K562 (cell line): ENCODE data around the gene COQ9. TPM values are rescaled to one million over a fixed set of nuclear protein-coding genes. Genes with fewer than 3 reads are reported as not detected.

Experiments used
- ATF1 ChIP-seq, 2 experiments: fragments of 450-650 bp in 1 of 2; IDR thresholded peaks; 2 replicates each; pipeline ENCODE4 v1.6.1; 2016; ENCODE audit warnings: missing compliant biosample characterization in 1 of 2, missing genetic modification characterization in 1 of 2
- BRD4 ChIP-seq: fragments of 200-600 bp; sonication (generic); IDR thresholded peaks from 2 replicates; pipeline ENCODE4 v1.6.1; 2017; ENCODE audit warnings: inconsistent platforms
- EP300 ChIP-seq: IDR thresholded peaks from 2 replicates; pipeline ENCODE4 v1.6.1; 2012; ENCODE audit warnings: low read length, improper control_type of control experiment
- EWSR1 ChIP-seq: fragments of 450-650 bp; IDR thresholded peaks from 2 replicates; pipeline ENCODE4 v1.6.1; 2018; ENCODE audit warnings: borderline replicate concordance, mild to moderate bottlenecking, low read depth, moderate library complexity; ENCODE audit not compliant: partially characterized antibody
- GTF2A2 ChIP-seq: IDR thresholded peaks from 2 replicates; pipeline ENCODE4 v1.6.1; 2016; ENCODE audit warnings: mild to moderate bottlenecking, missing genetic modification characterization, missing compliant biosample characterization
- KDM2B ChIP-seq: fragments of 250-450 bp; sonication (Bioruptor Pico); IDR thresholded peaks from 2 replicates; pipeline ENCODE4 v1.8.0; 2021; ENCODE audit warnings: mild to moderate bottlenecking, moderate library complexity
- NELFE ChIP-seq: IDR thresholded peaks from 2 replicates; pipeline ENCODE4 v1.6.1; 2011; ENCODE audit warnings: mild to moderate bottlenecking; ENCODE audit not compliant: insufficient read depth, insufficient read length
- ZBTB7A ChIP-seq: IDR thresholded peaks from 2 replicates; pipeline ENCODE4 v1.6.1; 2011; ENCODE audit warnings: low read depth, mild to moderate bottlenecking, low read length, moderate library complexity, borderline replicate concordance; ENCODE audit not compliant: control insufficient read depth
- ZNF197 ChIP-seq: fragments of 200-800 bp; sonication (Bioruptor generic); IDR thresholded peaks from 2 replicates; pipeline ENCODE4 v1.6.1; 2016; ENCODE audit warnings: low read depth, missing genetic modification characterization, missing compliant biosample characterization
- ZNF57 ChIP-seq: fragments of 450-650 bp; formaldehyde crosslinking; IDR thresholded peaks from 2 replicates; pipeline ENCODE4 v1.4.0; 2020; ENCODE audit warnings: mild to moderate bottlenecking, moderate library complexity
- polyA plus RNA-seq, 8 experiments: library from polyadenylated mRNA; depleted of rRNA in 4 of 8; stranded (reverse) in 5 of 8; unstranded in 3 of 8; fragments of >200 nt; fragmentation: Nextera tagmentation in 2 of 8; fragmentation: Illumina TruSeq in 1 of 8; extraction: Ambion mirVana in 2 of 8; extraction: Trizol in 1 of 8; gene quantifications; 2 replicates each; pipeline versions ENCODE4 v1.2.1 to v1.2.3, GENCODE V29; 2011 to 2014; ENCODE audit warnings: inconsistent platforms in 1 of 8, missing spikeins in 1 of 8
- total RNA-seq, 7 experiments: library from RNA; depleted of rRNA in 6 of 7; stranded (reverse); fragments of >200 nt in 6 of 7; fragmentation: Illumina TruSeq in 2 of 7; extraction: Trizol in 2 of 7; gene quantifications; 2 replicates each; pipeline versions ENCODE4 v1.2.1 to v1.2.3, GENCODE V29; 2011 to 2021; ENCODE audit warnings: low replicate concordance in 1 of 7
- TF ChIP-seq, protein P1 (sequence below), 2 experiments: fragments of 450-650 bp in 1 of 2; IDR thresholded peaks; 2 replicates each; pipeline ENCODE4 v1.6.1; 2011 to 2017; ENCODE audit warnings: low read depth in 2 of 2, antibody characterized with exemption in 1 of 2, borderline replicate concordance in 1 of 2, low read length in 1 of 2, mild to moderate bottlenecking in 1 of 2, mixed read lengths in 1 of 2; ENCODE audit not compliant: control insufficient read depth in 1 of 2
- TF ChIP-seq, protein P2 (sequence below), 2 experiments: IDR thresholded peaks; 2 replicates each; pipeline ENCODE4 v1.6.1; 2011; ENCODE audit warnings: borderline replicate concordance in 1 of 2, control low read depth in 1 of 2, low read depth in 1 of 2, low read length in 1 of 2, mild to moderate bottlenecking in 1 of 2, mixed read lengths in 1 of 2, moderate library complexity in 1 of 2; ENCODE audit not compliant: insufficient read depth in 1 of 2, insufficient read length in 1 of 2, poor library complexity in 1 of 2, severe bottlenecking in 1 of 2; ENCODE audit errors: extremely low read depth in 1 of 2
- TF ChIP-seq, protein P3 (sequence below): IDR thresholded peaks from 2 replicates; pipeline ENCODE4 v1.6.1; 2012; ENCODE audit warnings: low read depth, low read length, improper control_type of control experiment, borderline replicate concordance
- TF ChIP-seq, protein P4 (sequence below): sonication (generic); IDR thresholded peaks from 2 replicates; pipeline ENCODE4 v1.6.1; 2016

Gene COQ9
- total and polyA plus RNA-seq, 9 of the 15 experiments (the other 6 are each of a cell fraction or from before 2014, with no cell fraction given) = 35.0 to 139 (median 71.4) TPM

DNA sequence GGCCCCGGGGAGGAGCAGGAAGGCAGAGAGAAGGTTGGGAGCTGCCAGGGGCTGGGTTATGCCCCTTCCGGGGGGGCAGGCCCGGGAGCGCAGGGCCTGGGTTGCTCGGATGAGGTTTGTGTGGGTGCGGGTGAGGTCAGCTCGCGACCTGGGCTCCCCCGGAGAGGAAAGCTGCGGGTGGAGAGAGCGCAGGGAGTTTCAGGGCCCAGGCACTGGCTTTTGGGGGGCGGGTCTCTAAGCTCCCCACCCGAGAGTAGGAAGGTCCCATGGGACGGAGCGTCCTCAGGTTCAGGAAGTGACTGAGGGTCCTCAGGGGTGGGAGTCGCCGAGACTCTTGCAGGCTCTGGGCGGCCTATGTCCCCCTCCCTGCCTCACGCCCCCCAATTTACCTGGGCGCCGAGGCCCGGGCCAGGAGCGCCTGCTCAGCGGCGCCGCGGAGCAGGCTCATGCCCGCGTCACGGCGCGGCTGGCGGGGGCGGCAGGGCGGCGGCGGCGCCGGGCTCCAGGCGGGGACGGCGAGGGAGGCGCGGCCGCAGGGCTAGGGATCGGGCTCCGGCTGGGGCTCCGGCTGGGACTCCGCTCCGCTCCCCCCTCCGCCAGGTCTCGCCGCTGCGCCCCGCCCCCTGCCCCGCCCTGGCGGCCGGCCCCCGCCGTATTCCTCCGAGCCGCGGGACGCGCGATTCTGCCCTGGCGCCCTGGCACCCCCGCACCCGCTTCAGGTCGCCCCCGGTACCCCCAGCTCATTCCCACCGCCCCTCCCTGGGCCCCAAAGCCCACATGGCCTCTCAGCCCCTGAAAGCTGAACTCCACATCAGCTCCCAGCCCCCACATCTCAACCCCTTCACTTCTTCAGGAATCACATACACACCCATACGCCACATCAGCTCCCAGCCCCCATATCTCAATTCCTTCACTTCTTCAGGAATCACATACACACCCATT, 38.9 kb downstream of the COQ9 start, which contains the start of gene DOK4 (continued):
- TF ChIP-seq, protein P1, sequence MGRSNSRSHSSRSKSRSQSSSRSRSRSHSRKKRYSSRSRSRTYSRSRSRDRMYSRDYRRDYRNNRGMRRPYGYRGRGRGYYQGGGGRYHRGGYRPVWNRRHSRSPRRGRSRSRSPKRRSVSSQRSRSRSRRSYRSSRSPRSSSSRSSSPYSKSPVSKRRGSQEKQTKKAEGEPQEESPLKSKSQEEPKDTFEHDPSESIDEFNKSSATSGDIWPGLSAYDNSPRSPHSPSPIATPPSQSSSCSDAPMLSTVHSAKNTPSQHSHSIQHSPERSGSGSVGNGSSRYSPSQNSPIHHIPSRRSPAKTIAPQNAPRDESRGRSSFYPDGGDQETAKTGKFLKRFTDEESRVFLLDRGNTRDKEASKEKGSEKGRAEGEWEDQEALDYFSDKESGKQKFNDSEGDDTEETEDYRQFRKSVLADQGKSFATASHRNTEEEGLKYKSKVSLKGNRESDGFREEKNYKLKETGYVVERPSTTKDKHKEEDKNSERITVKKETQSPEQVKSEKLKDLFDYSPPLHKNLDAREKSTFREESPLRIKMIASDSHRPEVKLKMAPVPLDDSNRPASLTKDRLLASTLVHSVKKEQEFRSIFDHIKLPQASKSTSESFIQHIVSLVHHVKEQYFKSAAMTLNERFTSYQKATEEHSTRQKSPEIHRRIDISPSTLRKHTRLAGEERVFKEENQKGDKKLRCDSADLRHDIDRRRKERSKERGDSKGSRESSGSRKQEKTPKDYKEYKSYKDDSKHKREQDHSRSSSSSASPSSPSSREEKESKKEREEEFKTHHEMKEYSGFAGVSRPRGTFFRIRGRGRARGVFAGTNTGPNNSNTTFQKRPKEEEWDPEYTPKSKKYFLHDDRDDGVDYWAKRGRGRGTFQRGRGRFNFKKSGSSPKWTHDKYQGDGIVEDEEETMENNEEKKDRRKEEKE (IDR thresholded peaks at IDR 0.05; ENCODE audit: borderline replicate concordance in 1 of 2, control insufficient read depth in 1 of 2, low read depth in 2 of 2, low read length in 1 of 2) = no peak
- TF ChIP-seq ATF1 (CRISPR knock-in tag; IDR thresholded peaks at IDR 0.05) (no peak), ATF1 (tag; IDR thresholded peaks at IDR 0.05) (0 out of 2 replicates have a peak, but pooled peaks have one; percentile 27), ZNF57 (no peak), ZNF197 (CRISPR knock-in tag) (no peak), KDM2B (CRISPR knock-in tag) (0 out of 2 replicates have a peak, but pooled peaks have one; percentile 36), NELFE (no peak), ZBTB7A (no peak), GTF2A2 (tag) (no peak), EWSR1 (no peak), BRD4 (no peak), EP300 (no peak)
- TF ChIP-seq, protein P2, sequence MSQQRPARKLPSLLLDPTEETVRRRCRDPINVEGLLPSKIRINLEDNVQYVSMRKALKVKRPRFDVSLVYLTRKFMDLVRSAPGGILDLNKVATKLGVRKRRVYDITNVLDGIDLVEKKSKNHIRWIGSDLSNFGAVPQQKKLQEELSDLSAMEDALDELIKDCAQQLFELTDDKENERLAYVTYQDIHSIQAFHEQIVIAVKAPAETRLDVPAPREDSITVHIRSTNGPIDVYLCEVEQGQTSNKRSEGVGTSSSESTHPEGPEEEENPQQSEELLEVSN (IDR thresholded peaks at IDR 0.05; ENCODE audit: borderline replicate concordance in 1 of 2, extremely low read depth in 1 of 2, insufficient read depth in 1 of 2, insufficient read length in 1 of 2, low read depth in 1 of 2, low read length in 1 of 2, poor library complexity in 1 of 2, severe bottlenecking in 1 of 2) = peak in 1 of 2 experiments; percentile 81
- TF ChIP-seq, protein P3, sequence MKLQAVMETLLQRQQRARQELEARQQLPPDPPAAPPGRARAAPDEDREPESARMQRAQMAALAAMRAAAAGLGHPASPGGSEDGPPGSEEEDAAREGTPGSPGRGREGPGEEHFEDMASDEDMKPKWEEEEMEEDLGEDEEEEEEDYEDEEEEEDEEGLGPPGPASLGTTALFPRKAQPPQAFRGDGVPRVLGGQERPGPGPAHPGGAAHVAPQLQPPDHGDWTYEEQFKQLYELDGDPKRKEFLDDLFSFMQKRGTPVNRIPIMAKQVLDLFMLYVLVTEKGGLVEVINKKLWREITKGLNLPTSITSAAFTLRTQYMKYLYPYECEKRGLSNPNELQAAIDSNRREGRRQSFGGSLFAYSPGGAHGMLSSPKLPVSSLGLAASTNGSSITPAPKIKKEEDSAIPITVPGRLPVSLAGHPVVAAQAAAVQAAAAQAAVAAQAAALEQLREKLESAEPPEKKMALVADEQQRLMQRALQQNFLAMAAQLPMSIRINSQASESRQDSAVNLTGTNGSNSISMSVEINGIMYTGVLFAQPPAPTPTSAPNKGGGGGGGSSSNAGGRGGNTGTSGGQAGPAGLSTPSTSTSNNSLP = no peak
- TF ChIP-seq, protein P4, sequence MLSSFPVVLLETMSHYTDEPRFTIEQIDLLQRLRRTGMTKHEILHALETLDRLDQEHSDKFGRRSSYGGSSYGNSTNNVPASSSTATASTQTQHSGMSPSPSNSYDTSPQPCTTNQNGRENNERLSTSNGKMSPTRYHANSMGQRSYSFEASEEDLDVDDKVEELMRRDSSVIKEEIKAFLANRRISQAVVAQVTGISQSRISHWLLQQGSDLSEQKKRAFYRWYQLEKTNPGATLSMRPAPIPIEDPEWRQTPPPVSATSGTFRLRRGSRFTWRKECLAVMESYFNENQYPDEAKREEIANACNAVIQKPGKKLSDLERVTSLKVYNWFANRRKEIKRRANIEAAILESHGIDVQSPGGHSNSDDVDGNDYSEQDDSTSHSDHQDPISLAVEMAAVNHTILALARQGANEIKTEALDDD = no peak
